Nucleus accumbens (tissue), 56 donors: ENCODE results near the gene HOMEZ.
"Not testable (repeated sequence)": the region's sequence is repeated elsewhere in the genome, so short reads cannot be mapped to it uniquely, and the experiment has no call there.

ENCODE experiments used
- DNase-seq, 56 donors: peaks; one replicate each; lab custom pipeline; 2025; lab: John Stamatoyannopoulos, UW

Gene HOMEZ

GRCh38 chr14:23232241-23232808 is 53.6 kb downstream of the HOMEZ start:
- DNase-seq: not testable (repeated sequence)

DNA sequence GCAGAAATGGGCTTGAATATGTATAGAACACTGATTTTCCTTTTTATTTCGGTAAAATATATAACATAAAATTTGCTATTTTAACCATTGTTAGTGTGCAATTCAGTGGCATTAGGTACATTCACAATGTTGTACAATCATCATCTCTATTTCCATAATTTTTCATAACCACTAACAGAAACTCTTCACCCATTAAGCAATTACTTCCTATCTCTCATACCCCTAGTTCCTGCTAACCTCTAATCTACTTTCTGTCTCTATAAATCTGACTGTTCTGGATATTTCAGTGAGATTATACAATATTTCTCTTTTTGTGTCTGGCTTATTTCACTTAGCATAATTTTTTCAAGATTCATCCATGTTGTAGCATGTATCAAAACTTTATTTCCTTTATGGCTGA is 57.1 kb downstream of the HOMEZ start:
- DNase-seq: no peak

- DNase-seq: no peak
Observed at GRCh38 chr14:23227566-23227965, 58.4 kb downstream of the HOMEZ start.

- not testable (repeated sequence) for DNase-seq
Observed at GRCh38 chr14:23224958-23225357, 61.0 kb downstream of the HOMEZ start.
